GM12873 (cell line): ENCODE data around the gene ATF1.

Experiments used
- TF ChIP-seq, protein P1 (sequence below): IDR thresholded peaks from 2 replicates; pipeline ENCODE4 v1.5.1; 2012; ENCODE audit warnings: low read depth, mild to moderate bottlenecking, moderate library complexity, low read length, control low read depth; ENCODE audit not compliant: insufficient read depth; ENCODE audit errors: missing control alignments

ATF1 gene

DNA sequence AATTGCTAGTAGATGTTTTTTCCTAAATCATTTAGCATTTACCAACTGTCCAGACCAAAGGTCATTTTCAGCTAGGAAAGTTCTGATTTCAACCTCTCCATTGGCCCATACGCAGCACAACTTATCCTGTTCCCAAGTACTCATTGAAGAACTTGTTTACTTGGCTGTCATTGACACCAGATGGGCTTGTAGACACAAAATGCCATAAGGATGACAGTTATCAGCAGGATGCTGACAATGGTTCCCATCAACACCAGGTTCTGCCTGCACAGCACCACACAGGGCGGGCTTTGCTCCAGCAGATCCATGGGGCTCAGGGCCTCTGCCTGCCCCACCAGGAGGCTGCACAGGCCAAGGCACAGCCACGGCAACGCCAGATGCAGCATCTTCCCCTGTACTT lies 42.3 kb downstream of the ATF1 start:
- TF ChIP-seq, protein P1, sequence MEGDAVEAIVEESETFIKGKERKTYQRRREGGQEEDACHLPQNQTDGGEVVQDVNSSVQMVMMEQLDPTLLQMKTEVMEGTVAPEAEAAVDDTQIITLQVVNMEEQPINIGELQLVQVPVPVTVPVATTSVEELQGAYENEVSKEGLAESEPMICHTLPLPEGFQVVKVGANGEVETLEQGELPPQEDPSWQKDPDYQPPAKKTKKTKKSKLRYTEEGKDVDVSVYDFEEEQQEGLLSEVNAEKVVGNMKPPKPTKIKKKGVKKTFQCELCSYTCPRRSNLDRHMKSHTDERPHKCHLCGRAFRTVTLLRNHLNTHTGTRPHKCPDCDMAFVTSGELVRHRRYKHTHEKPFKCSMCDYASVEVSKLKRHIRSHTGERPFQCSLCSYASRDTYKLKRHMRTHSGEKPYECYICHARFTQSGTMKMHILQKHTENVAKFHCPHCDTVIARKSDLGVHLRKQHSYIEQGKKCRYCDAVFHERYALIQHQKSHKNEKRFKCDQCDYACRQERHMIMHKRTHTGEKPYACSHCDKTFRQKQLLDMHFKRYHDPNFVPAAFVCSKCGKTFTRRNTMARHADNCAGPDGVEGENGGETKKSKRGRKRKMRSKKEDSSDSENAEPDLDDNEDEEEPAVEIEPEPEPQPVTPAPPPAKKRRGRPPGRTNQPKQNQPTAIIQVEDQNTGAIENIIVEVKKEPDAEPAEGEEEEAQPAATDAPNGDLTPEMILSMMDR = no peak

DNA sequence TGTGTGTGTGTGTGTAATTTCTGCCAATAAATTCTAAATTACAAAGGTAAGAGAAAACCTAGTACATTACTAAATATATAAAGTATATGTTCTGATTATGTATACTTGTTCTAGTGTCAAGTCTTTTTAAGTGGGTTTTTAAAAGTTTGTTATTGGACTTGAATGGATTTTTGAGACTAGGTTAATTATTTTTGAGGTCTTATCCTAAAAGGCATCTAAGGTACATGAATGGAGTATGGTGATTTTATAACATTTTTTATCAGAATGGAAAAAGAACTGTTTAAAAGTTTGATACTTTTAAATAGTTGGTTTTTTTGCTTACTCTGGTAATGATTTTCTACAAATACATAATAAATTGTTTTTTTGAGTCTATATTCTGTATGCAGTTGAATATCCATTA lies 56.3 kb downstream of the ATF1 start:
- TF ChIP-seq, protein P1 = no peak

DNA sequence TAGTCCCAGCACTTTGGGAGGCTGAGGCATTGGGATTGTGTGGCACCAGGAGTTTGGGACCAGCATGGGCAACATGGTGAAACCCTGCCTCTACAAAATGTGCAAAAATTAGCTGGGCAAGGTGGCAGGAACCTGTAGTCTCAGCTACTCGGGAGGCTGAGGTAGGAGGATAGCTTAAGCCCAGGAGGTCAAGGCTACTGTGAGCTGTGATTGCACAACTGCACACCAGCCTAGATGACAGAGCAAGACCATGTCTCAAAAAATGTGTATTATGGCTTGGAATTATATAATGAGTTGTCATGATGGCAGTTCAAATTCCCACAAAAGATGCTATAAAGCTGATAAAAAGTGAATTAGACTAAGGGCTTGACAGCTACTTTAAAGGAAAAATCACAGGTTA lies 58.2 kb downstream of the ATF1 start:
- TF ChIP-seq, protein P1 = no peak

DNA sequence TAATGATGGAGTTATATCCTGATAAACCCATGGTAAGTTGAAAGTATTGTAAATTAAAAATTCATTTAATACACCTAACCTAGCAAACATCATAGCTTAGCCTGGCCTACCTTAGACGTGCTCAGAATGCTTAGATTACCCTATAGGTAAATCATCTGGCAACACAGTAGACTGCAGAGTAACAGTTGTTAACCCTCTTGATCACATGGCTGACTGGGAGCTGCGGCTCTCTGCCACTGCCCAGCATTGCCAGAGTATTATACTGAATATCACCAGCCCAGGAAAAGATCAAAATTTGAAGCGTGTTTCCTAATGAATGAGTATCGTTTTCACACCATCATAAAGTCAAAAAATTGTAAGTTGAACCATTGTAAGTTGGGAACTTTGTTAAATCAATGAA lies 61.0 kb downstream of the ATF1 start:
- TF ChIP-seq, protein P1 = no peak

DNA sequence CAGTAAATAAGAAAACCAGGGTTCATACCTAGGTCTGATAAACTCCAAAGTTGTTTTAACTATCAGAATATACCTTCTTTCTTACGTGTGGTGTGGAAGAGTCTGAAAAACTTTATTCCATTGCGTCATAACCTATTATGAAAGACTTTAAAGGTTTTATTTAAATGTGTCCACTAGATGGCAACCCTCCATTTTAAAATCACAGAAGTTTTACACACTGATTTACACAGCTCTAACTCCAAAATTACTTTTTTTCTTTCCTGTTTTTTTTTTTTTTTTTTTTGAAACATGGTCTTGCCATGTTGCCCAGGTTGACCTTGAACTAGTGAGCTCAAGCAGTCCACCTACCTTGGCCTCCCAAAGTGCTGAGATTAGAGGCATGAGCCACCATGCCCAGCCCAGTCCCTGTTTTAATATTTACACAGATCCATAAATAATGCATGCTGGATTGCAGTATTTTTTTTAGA lies 61.5 kb downstream of the ATF1 start:
- TF ChIP-seq, protein P1 = peak; percentile 40

DNA sequence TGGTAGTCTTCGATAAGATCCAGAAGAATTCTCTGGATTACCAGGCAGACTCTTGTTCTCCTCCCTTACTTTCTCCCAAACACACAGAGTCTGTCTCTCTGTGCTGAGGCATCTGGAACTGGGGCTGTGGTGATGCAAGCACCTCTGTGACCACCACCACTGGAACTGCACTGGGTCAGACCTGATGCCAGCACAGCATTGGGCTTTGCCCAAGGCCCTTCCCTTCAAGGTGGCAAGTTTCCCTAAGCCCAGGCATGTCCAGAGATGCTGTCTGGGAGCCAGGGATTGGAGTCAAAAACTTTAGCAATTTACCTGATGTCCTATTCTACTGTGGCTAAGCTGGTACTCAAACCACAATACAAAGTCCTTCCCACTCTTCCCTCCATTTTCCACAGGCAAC lies 64.2 kb downstream of the ATF1 start:
- TF ChIP-seq, protein P1 = no peak

DNA sequence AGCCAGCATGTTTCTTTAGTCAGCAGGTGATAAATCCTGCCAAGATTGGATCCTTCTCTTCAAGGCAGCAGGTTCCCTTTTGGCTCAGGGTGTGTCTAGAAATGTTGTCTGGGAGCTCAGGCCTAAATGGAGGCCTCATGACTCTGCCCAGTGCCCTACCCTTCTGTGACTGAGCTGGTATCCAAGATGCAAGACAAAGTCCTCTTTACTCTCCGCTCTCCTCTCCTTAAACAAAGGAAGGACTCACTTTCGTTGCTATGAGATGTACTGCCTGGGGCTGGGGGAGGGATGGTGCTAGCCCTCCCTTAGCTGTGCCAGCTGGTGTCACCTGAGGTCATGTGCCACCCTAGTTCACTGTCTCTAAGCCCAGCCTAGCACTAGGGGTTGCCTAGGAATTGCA lies 65.0 kb downstream of the ATF1 start:
- TF ChIP-seq, protein P1 = no peak
